ENCODE results near the gene DCTN4. TPM values are rescaled to one million over a fixed set of nuclear protein-coding genes. Genes with fewer than 3 reads are reported as not detected.

DCTN4 gene
- total RNA-seq, 1 donor from 2014 or later: 92.1 TPM

GRCh38 chr5:150723845-150724244 is 35.0 kb downstream of the DCTN4 start:
- no peaks in the 10 kb centered on the region for H3K36me3 Mint-ChIP-seq (ENCODE audit: unreplicated experiment)
- DNase-seq: no peak
- H3K27me3 Mint-ChIP-seq (ENCODE audit: unreplicated experiment): no peaks in the 10 kb centered on the region
- TF ChIP-seq CTCF (IDR thresholded peaks at IDR 0.05; ENCODE audit: partially characterized antibody, unreplicated experiment): no peak
- no peaks in the 10 kb centered on the region for H3K4me1 Mint-ChIP-seq (ENCODE audit: low read depth, unreplicated experiment)
- H3K27ac Mint-ChIP-seq (ENCODE audit: unreplicated experiment): no peak overlapping the region
- no peaks in the 10 kb centered on the region for H3K9me3 Mint-ChIP-seq (ENCODE audit: unreplicated experiment)
- H3K4me3 Mint-ChIP-seq (ENCODE audit: unreplicated experiment): no peak overlapping the region

DNA sequence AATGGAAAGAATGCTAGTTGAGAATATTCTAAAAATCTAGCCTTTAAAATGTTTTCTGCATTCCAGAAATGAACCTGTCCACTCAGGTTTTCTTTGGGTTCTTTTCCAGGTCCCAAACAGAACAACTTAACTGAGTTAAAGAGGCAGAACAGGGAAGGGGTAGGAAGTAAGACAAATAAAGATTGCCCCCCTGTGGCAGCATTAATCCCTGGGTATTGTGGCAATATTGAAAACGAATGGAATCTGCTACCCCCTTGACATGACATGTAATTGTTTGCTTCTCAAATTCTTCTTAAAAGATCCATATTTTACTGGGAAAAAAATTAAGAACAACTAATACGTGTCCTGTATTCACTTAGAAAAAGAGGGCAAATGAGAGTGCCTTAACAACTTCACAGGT is 48.7 kb downstream of the DCTN4 start:
- TF ChIP-seq CTCF (IDR thresholded peaks at IDR 0.05; ENCODE audit: partially characterized antibody, unreplicated experiment): no peak
- no peak for DNase-seq
- Mint-ChIP-seq H3K36me3 (ENCODE audit: unreplicated experiment) (no peaks in the 10 kb centered on the region), H3K4me1 (ENCODE audit: low read depth, unreplicated experiment) (no peaks in the 10 kb centered on the region), H3K4me3 (ENCODE audit: unreplicated experiment) (no peak overlapping the region), H3K27ac (ENCODE audit: unreplicated experiment) (no peak overlapping the region), H3K27me3 (ENCODE audit: unreplicated experiment) (no peaks in the 10 kb centered on the region), H3K9me3 (ENCODE audit: unreplicated experiment) (no peaks in the 10 kb centered on the region)

GRCh38 chr5:150706776-150707390 is 51.9 kb downstream of the DCTN4 start:
- H3K27ac Mint-ChIP-seq (ENCODE audit: unreplicated experiment): no peak overlapping the region
- H3K4me3 Mint-ChIP-seq (ENCODE audit: unreplicated experiment): no peak overlapping the region
- no peak for DNase-seq
- no peaks in the 10 kb centered on the region for H3K36me3 Mint-ChIP-seq (ENCODE audit: unreplicated experiment)
- no peaks in the 10 kb centered on the region for H3K27me3 Mint-ChIP-seq (ENCODE audit: unreplicated experiment)
- no peaks in the 10 kb centered on the region for H3K4me1 Mint-ChIP-seq (ENCODE audit: low read depth, unreplicated experiment)
- no peaks in the 10 kb centered on the region for H3K9me3 Mint-ChIP-seq (ENCODE audit: unreplicated experiment)
- TF ChIP-seq CTCF (IDR thresholded peaks at IDR 0.05; ENCODE audit: partially characterized antibody, unreplicated experiment): no peak

GRCh38 chr5:150703762-150704161 is 55.1 kb downstream of the DCTN4 start:
- DNase-seq: no peak
- H3K4me3 Mint-ChIP-seq (ENCODE audit: unreplicated experiment): no peak overlapping the region
- H3K27ac Mint-ChIP-seq (ENCODE audit: unreplicated experiment): no peak overlapping the region
- H3K27me3 Mint-ChIP-seq (ENCODE audit: unreplicated experiment): no peaks in the 10 kb centered on the region
- H3K9me3 Mint-ChIP-seq (ENCODE audit: unreplicated experiment): no peaks in the 10 kb centered on the region
- H3K4me1 Mint-ChIP-seq (ENCODE audit: low read depth, unreplicated experiment): no peaks in the 10 kb centered on the region
- TF ChIP-seq CTCF (IDR thresholded peaks at IDR 0.05; ENCODE audit: partially characterized antibody, unreplicated experiment): no peak
- H3K36me3 Mint-ChIP-seq (ENCODE audit: unreplicated experiment): no peaks in the 10 kb centered on the region

DNA sequence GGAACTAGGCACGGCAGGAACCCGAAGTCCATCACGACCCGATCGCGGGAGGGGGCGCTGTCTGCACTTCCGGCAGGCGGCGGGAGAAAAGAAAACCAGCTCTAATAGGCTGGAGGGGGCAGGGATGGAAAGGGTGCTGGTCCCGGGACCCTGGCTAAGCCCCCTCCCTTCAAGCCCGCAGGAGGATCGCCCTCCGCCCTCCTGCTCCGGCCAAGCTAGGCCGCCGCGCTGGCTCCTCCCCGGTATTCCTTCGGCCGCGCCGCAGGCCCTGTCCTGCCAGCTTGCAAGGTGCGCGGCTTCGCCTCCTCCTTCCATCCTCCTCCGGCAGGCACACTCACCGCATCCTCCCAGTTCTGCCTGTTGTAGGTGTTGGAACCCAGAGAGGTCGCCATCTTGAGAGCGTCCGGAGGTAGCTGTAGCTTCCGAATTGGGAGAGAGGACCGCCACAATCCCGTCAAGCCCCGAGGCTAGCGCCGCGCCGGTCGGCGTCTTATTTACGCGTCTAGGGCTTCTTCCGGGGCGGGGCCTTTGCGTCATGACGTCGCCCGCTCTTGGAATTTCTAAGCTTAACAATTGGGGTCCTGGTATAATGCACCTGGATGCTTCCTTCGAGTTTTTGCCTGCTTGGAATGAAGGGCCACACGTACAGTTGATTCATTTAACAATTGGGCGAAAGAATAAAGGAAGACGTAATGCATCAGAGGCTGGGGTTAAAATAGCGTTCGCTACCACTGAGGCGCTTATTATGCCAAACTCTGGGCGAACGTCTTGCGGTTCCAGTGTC is 58.0 kb downstream of the DCTN4 start, which contains the start of gene RBM22:
Gene RBM22, minus strand, starts transcription at position 469 of the 784 bp plus-strand sequence. Its CDS starts 77 bp downstream, at position 392.
- peaks cover 4% of the 10 kb centered on the region for H3K36me3 Mint-ChIP-seq (ENCODE audit: unreplicated experiment)
- H3K4me1 Mint-ChIP-seq (ENCODE audit: low read depth, unreplicated experiment): no peaks in the 10 kb centered on the region
- H3K27me3 Mint-ChIP-seq (ENCODE audit: unreplicated experiment): no peaks in the 10 kb centered on the region
- TF ChIP-seq CTCF (IDR thresholded peaks at IDR 0.05; ENCODE audit: partially characterized antibody, unreplicated experiment): peak; percentile 57
- no peak within 1 kb of the TSS for H3K27ac Mint-ChIP-seq (ENCODE audit: unreplicated experiment)
- H3K9me3 Mint-ChIP-seq (ENCODE audit: unreplicated experiment): no peaks in the 10 kb centered on the region
- H3K4me3 Mint-ChIP-seq (ENCODE audit: unreplicated experiment): no peak within 1 kb of the TSS
- DNase-seq: peak; percentile 93

Measured in glutamatergic neuron (in vitro differentiated cells).